HG03060 (cell line): ENCODE measurements around the gene RAD50.
A peak's percentile ranks its signal among the peaks of the same experiment; 100 is the strongest.
"Not testable (repeated sequence)": the region's sequence is repeated elsewhere in the genome, so short reads cannot be mapped to it uniquely, and the experiment has no call there.

ENCODE experiments used
- ATAC-seq: cut with Tn5 transposase; IDR thresholded peaks from one replicate; pipeline ENCODE4 v1.9.1; 2021; ENCODE audit warnings: low read depth, moderate number of reproducible peaks; ENCODE audit not compliant: unreplicated experiment

Gene RAD50

DNA sequence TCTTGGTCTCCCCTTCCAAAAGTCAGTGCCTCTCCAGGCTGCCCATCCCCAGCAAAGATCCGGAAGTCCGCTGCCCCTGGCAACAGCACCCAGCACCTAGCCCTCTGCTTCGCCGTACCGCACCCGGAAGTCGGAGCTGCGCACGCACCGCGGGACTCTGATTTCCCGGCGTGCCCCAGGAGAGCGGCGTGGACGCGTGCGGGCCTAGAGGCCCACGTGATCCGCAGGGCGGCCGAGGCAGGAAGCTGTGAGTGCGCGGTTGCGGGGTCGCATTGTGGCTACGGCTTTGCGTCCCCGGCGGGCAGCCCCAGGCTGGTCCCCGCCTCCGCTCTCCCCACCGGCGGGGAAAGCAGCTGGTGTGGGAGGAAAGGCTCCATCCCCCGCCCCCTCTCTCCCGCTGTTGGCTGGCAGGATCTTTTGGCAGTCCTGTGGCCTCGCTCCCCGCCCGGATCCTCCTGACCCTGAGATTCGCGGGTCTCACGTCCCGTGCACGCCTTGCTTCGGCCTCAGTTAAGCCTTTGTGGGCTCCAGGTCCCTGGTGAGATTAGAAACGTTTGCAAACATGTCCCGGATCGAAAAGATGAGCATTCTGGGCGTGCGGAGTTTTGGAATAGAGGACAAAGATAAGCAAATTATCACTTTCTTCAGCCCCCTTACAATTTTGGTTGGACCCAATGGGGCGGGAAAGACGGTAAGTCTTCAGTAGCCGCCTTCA, at the start of gene RAD50:
RAD50 (plus strand) TSS at position 215 of the 715 bp plus-strand sequence; CDS start at position 563, 348 bp downstream.
- peak; percentile 80 for ATAC-seq

GRCh38 chr5:132510076-132510475, 46.7 kb upstream of the RAD50 start:
- no peak for ATAC-seq

- not testable (repeated sequence) for ATAC-seq
Observed at GRCh38 chr5:132513618-132514336, 43.0 kb upstream of the RAD50 start.

DNA sequence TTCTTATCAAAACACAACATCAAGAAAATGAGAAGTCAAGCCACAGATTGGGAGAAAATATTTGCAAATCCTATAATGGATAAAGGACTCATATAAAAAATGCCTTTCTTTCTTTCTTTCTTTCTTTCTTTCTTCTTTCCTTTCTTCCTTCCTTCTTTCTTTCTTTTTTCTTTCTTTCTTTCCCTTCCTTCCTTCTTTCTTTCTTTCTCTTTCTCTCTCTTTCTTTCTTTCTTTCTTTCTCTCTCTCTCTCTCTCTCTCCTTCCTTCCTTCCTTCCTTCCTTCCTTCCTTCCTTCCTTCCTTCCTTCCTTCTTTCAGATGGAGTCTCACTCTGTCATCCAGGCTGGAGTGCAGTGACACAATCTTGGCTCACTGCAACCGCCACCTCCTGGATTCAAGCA, 34.7 kb upstream of the RAD50 start:
- ATAC-seq = not testable (repeated sequence)

DNA sequence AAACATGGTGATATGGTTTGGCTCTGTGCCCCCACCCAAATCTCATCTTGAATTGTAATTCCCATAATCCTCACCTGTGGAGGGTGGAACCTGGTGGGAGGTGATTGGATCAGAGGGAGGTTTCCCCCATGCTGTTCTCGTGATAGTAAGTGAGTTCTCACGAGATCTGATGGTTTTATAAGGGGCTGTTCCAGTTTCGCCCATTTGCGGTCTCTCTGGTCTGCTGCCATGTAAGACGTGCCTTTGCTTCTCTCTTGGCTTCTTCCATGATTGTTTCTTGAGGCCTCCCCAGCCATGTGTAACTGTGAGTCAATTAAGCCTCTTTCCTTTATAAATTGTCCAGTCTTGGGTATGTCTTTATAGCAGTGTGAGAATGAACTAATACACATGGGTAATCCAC, 31.9 kb upstream of the RAD50 start:
- not testable (repeated sequence) for ATAC-seq

DNA sequence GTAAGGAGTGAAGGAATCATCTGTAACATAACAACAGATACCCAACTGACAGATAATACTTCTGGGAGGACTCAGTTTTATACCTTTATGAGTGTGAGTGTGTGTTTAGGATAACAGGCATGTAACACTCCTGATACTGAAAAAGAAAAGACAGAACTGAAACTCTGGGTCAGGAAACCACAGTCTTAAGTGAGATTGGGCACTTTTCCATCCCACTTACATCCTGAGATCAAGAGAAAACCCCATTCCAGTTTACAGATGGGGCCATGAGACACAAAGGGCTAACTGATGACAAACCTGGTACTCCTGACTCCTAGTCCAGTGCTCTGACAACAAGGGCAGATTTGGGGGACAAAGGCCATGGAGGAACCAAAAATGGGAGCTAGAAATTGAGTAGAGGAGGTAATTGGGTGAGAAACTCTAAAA, 31.5 kb upstream of the RAD50 start:
- ATAC-seq = peak; percentile 70

DNA sequence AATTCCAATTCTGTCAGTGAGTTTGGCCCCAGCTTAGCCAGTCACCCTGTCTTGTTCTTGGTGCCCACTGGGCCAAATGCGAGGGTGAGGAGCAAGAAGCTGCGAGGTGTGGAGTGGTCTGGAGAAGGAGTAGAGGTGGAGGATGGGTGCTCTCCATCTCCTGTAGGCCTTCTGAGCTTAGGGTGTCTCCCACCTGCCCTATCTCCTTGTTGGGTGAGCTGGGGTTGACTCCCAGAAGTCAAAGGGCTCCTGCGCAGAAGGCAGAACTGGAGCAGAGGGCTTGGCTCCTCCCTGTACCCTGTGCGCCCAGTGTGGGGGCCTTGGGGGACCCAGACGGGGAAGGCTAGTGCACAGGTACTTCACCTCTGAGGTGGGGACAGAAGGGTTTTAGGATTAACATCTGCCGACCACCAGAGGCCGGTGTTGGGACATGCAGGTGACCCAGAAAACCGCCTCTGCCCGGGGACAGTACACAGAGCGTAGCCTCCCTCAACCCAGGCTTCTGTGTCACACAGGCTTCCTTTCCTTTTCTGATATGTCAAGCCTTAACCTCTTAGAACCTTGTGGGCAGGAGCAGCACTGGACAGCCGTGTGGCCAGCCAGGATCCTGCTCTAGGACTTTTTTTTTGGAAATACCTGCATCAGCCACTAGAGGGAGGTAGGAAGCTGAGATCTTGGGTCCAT, 30.3 kb upstream of the RAD50 start:
- ATAC-seq = no peak

DNA sequence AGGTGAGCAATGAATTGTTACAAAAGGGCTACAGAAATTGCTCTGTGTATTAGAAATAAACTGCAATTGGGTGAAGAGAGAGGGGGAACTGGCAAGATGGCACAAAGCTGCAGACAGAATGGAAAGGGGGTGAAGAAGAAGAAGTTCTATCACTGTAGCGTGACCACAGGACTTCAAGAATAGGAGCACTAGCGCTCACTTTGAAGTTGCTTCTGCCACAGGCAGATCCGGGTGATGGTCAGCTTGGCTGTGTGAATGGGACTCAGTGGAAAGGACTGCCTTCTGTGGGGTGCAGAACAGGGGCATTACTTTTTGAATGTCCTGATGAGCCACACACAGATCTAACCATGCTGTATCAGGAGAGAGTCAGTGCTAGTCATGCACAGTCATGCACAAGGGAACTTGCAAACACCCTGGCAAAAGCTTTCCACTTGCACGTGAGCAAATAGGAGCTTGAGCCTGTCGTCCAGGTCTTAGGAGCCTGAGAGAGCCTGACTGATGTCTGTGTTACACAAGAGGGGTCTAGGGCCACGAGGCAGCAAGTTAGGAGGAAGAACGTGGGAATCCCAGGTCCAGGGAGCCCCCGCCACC, 29.7 kb upstream of the RAD50 start:
- ATAC-seq = no peak

DNA sequence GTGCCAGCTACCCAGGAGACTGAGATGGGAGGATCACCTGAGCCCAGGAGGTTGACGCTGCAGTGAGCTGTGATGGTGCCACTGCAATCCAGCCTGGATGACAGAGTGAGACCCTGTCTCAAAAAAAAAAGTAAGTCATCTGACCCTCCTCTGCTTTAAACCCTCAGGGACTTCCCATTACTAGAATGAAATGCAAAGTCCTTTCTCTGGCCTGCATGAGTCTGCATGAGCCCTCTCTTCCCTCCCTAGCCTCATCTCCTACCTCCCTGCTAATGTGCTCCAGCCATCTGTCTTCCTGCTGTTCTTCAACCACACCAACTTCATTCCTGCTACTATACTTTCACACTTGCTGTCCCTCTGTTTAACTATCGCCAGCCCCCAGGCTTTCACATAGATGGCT, 28.8 kb upstream of the RAD50 start:
- no peak for ATAC-seq

GRCh38 chr5:132528866-132529634, 27.7 kb upstream of the RAD50 start:
- ATAC-seq = no peak

DNA sequence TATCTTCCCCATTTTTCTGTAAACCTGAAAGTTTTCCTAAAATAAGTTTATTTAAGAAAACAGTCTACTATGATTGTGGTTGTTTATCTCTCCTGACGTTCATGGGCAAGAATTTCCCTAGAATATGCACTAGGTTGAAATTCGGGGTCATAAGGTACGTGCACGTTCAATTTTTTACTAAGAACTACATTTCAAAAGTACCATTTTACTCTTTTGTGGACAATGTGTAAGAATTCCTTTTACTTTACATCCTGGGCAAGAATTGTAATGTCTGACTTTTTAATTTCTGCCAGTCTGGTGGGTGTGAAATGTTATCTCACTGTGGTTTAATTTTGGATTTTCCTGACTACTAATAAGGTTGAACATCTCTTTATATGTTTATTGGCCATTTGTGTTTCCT, 25.8 kb upstream of the RAD50 start:
- ATAC-seq = no peak

- ATAC-seq = no peak
Observed at GRCh38 chr5:132539716-132540115, 17.1 kb upstream of the RAD50 start.

- ATAC-seq = no peak
Observed at GRCh38 chr5:132540149-132540548, 16.6 kb upstream of the RAD50 start.

GRCh38 chr5:132540764-132541163, 16.0 kb upstream of the RAD50 start:
- no peak for ATAC-seq

- no peak for ATAC-seq
Observed at GRCh38 chr5:132543472-132544201, 13.1 kb upstream of the RAD50 start, which contains the start of gene IL5. TSS of gene IL5 (minus strand) at chr5:132543522. CDS start at chr5:132543478, 44 bp downstream.

DNA sequence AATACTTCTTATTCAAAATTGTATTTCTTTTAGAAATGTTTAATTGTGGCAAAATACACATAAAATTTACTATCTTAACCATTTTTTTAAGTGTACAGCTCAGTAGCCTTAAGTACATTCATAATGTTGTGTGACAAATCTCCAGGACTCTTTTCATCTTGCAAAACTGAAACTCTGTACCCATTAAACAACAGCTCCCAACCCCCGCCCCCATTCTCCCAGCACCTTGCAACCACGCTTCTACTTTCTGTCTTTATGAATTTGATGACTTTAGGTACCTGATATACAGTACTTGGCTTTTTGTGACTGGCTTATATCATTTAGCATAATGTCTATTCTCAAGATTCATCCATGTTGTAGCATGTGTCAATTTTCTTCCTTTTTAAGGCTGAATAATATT, 10.7 kb upstream of the RAD50 start:
- ATAC-seq = no peak

- ATAC-seq = no peak
Observed at GRCh38 chr5:132547269-132547668, 9.5 kb upstream of the RAD50 start.

DNA sequence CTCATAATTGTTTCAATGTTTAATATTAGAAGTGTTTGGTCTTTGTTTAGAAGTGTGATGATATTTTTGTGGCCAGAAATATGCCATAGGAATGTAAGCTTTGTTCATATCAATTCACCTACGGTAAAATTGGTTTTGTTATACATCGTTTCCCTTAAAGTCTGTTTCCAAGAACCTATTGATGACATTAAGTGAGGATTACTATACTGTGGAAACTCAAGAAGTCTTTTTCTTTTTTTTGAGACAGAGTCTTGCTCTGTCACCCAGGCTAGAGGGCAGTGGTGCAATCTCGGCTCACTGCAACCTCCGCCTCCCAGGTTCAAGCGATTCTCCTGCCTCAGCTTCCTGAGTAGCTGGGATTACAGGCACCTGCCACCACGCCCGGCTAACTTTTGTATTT, 7.9 kb upstream of the RAD50 start:
- not testable (repeated sequence) for ATAC-seq

GRCh38 chr5:132549576-132549975, 7.2 kb upstream of the RAD50 start:
- no peak for ATAC-seq
